Natural killer cell (primary cell): ENCODE measurements around the gene ANKRD66. TPM values are rescaled to one million over a fixed set of nuclear protein-coding genes. Genes with fewer than 3 reads are reported as not detected.
"Not testable (repeated sequence)": the region's sequence is repeated elsewhere in the genome, so short reads cannot be mapped to it uniquely, and the experiment has no call there.

ENCODE experiments used
- ATAC-seq, 3 donors: fragments of 150-1000 bp in 2 of 3; fragments of 200-7000 bp in 1 of 3; cut with Tn5 transposase; 1 replicate in 1 of 3; 2 replicates in 2 of 3; pipeline ENCODE4 v1.10.0; 2021; ENCODE audit warnings: mild to moderate bottlenecking in 2 of 3, moderate library complexity in 2 of 3
- DNase-seq, 2 donors: peaks; one replicate each; pipeline versions ENCODE4 v3.0.0 to v3.0.0-alpha.2; 2013 to 2021; ENCODE audit warnings: mixed read lengths in 1 of 2
- H3K27ac ChIP-seq: one replicate; pipeline ENCODE4 v1.5.1; 2013; ENCODE audit warnings: mild to moderate bottlenecking, low read length
- H3K27me3 ChIP-seq: one replicate; pipeline ENCODE4 v1.6.1; 2013; ENCODE audit warnings: low read length; ENCODE audit not compliant: control insufficient read depth, insufficient read depth
- H3K36me3 ChIP-seq: one replicate; pipeline ENCODE4 v1.6.1; 2013; ENCODE audit warnings: low read length; ENCODE audit not compliant: control insufficient read depth, insufficient read depth
- H3K4me1 ChIP-seq: one replicate; pipeline ENCODE4 v1.6.1; 2013; ENCODE audit warnings: low read length; ENCODE audit not compliant: control insufficient read depth, insufficient read depth
- H3K4me3 ChIP-seq: one replicate; pipeline ENCODE4 v1.5.1; 2013; ENCODE audit warnings: low read length
- H3K9me3 ChIP-seq: one replicate; pipeline ENCODE4 v1.6.1; 2013; ENCODE audit warnings: low read length; ENCODE audit not compliant: control insufficient read depth, insufficient read depth
- H3K27ac Mint-ChIP-seq, 2 donors: one replicate each; pipeline ENCODE4 v1.8.0; 2022; ENCODE audit warnings: mild to moderate bottlenecking in 2 of 2, mixed read lengths in 2 of 2, moderate library complexity in 1 of 2
- H3K27me3 Mint-ChIP-seq, 2 donors: one replicate each; pipeline ENCODE4 v1.8.0; 2022; ENCODE audit warnings: low read depth in 2 of 2, mixed read lengths in 2 of 2
- H3K36me3 Mint-ChIP-seq: one replicate; pipeline ENCODE4 v1.8.0; 2022; ENCODE audit warnings: mixed read lengths
- H3K4me1 Mint-ChIP-seq, 2 donors: one replicate each; pipeline ENCODE4 v1.8.0; 2022; ENCODE audit warnings: mixed read lengths in 2 of 2
- H3K4me3 Mint-ChIP-seq: one replicate; pipeline ENCODE4 v1.8.0; 2022; ENCODE audit warnings: mild to moderate bottlenecking, moderate library complexity, mixed read lengths
- H3K9me3 Mint-ChIP-seq, 2 donors: one replicate each; pipeline ENCODE4 v1.8.0; 2022; ENCODE audit warnings: mixed read lengths in 2 of 2
- WGBS: methylation state at CpG from one replicate; pipeline ENCODE4 v1.1.7; 2013; ENCODE audit warnings: missing lambda C conversion rate; ENCODE audit not compliant: insufficient coverage; 5-methylcytosine and 5-hydroxymethylcytosine counted together
- intact Hi-C: fragments of 100-400 bp; cut with micrococcal nuclease; formaldehyde crosslinking; loops from one replicate; pipeline ENCODE4 v1.14.2; 2022
- total RNA-seq, 4 donors: library from RNA; stranded (reverse); fragments of 120-200 nt in 1 of 4; gene quantifications; one replicate each; pipeline versions ENCODE4 v1.2.3 to v1.2.4, GENCODE V29; 2013 to 2022
- TF ChIP-seq, protein P1 (sequence below): fragments of 200-600 bp; IDR thresholded peaks from one replicate; pipeline ENCODE4 v1.8.0; 2022; ENCODE audit warnings: antibody characterized with exemption

ANKRD66 gene
- total RNA-seq, 3 donors from 2014 or later (not counting 1 experiment from before 2014, with no cell fraction given) = not detected

DNA sequence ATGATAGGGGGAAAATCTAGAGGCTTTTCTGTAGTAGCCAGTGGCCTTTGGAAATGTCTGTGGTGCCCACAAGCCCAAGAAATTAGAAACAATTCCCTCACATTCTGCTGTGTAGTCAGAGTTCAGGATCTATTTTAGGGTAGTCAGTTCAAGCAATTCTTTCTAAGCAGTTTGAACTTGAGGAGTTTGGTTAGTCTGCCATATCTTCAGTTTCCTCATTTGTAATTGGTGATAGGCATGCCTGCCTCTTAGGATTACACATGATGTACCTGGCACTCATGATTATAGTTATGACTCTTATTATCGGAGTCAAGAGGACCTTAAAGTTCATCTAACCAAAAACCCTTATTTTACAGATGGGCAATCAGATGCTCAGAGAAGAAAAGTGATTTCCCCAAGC, 25.3 kb downstream of the ANKRD66 start:
- Histone ChIP-seq H3K4me3 (no peak overlapping the region), H3K27ac (peak overlapping the region; percentile 48), H3K9me3 (no peaks in the 10 kb centered on the region), H3K36me3 (no peaks in the 10 kb centered on the region), H3K4me1 (peaks cover 4% of the 10 kb centered on the region), H3K27me3 (no peaks in the 10 kb centered on the region)
- intact Hi-C loops = no loop called here
- Mint-ChIP-seq H3K36me3 (no peaks in the 10 kb centered on the region), H3K27me3 (peaks cover 4 to 24% of the 10 kb centered on the region in 2 donors), H3K9me3 (no peaks in the 10 kb centered on the region), H3K27ac (no peak overlapping the region), H3K4me3 (no peak overlapping the region), H3K4me1 (no peaks in the 10 kb centered on the region)
- TF ChIP-seq, protein P1, sequence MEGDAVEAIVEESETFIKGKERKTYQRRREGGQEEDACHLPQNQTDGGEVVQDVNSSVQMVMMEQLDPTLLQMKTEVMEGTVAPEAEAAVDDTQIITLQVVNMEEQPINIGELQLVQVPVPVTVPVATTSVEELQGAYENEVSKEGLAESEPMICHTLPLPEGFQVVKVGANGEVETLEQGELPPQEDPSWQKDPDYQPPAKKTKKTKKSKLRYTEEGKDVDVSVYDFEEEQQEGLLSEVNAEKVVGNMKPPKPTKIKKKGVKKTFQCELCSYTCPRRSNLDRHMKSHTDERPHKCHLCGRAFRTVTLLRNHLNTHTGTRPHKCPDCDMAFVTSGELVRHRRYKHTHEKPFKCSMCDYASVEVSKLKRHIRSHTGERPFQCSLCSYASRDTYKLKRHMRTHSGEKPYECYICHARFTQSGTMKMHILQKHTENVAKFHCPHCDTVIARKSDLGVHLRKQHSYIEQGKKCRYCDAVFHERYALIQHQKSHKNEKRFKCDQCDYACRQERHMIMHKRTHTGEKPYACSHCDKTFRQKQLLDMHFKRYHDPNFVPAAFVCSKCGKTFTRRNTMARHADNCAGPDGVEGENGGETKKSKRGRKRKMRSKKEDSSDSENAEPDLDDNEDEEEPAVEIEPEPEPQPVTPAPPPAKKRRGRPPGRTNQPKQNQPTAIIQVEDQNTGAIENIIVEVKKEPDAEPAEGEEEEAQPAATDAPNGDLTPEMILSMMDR = no peak
- ATAC-seq (no peak), DNase-seq (no peak)
- 100% methylated on average over 1 of the region's 1 CpG for WGBS

DNA sequence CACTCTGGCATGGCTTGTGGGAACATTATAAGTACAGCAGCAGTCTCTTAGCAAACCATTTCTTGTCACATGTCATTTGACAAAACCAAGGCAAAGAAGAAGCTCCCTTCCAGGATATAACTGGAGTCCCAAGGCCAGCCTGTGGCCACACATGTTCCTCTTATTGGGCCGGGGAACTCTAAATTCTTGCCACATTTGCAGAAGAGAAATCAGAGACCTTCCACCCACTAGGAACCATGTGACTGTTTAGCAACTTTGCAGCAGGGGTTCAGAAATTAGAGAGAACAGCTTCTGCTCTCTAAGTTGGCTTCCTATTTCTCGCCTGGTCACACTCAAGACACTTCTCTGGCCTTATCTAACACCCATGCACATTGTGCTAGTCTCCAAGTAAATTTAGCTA, 26.0 kb downstream of the ANKRD66 start:
- Mint-ChIP-seq H3K27me3 (peaks cover 2 to 16% of the 10 kb centered on the region in 2 donors), H3K27ac (no peak overlapping the region), H3K4me3 (no peak overlapping the region), H3K36me3 (no peaks in the 10 kb centered on the region), H3K9me3 (no peaks in the 10 kb centered on the region), H3K4me1 (no peaks in the 10 kb centered on the region)
- peaks cover 4% of the 10 kb centered on the region for H3K4me1 ChIP-seq
- H3K4me3 ChIP-seq = no peak overlapping the region
- no peaks in the 10 kb centered on the region for H3K27me3 ChIP-seq
- TF ChIP-seq, protein P1 = no peak
- intact Hi-C loops = no loop called here
- no peaks in the 10 kb centered on the region for H3K9me3 ChIP-seq
- 12% methylated on average over 2 of the region's 2 CpGs for WGBS
- no peaks in the 10 kb centered on the region for H3K36me3 ChIP-seq
- ATAC-seq (peak in 2 of 3 donors; percentile 34 to 70), DNase-seq (peak in 1 of 2 donors; percentile 5)
- no peak overlapping the region for H3K27ac ChIP-seq

DNA sequence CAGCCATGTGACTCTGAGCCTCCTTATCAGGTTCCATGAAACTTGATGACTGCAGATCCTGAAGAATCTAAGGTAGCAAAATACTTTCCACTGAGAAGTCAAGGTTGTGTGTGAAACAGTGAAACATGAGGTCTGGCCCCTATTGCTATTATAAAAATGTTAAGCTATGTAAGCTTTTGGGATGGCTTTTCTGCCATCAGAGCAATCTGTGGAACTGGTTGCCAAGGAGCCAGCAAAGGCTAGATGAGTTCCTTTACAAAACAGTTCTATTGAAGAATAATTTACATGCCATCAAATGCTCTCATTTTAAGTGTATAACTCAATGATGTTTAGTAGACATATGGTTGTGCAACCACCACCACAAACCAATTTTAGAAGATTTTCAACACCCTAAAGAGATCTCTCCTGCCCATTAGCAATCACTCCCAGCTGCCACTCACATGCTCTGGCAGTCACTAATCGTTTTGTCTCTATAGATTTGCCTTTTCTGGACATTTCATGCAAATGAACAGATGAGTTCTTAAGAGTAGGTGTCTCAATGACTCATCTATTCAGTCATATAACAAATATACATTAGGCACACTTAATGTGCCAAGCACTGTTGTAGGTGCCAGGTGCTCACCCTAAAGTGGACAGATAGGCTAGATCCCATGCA, 26.6 kb downstream of the ANKRD66 start:
- intact Hi-C loops = no loop called here
- Mint-ChIP-seq H3K36me3 (no peaks in the 10 kb centered on the region), H3K4me1 (no peaks in the 10 kb centered on the region), H3K27ac (no peak overlapping the region), H3K4me3 (no peak overlapping the region), H3K9me3 (no peaks in the 10 kb centered on the region), H3K27me3 (peaks cover 2 to 10% of the 10 kb centered on the region in 2 donors)
- H3K4me3 ChIP-seq = no peak overlapping the region
- DNase-seq (no peak), ATAC-seq (no peak)
- TF ChIP-seq, protein P1 = no peak
- H3K36me3 ChIP-seq = no peaks in the 10 kb centered on the region
- no peaks in the 10 kb centered on the region for H3K27me3 ChIP-seq
- no peak overlapping the region for H3K27ac ChIP-seq
- H3K4me1 ChIP-seq = peaks cover 4% of the 10 kb centered on the region
- no peaks in the 10 kb centered on the region for H3K9me3 ChIP-seq
- 43% methylated on average over 1 of the region's 1 CpG for WGBS

DNA sequence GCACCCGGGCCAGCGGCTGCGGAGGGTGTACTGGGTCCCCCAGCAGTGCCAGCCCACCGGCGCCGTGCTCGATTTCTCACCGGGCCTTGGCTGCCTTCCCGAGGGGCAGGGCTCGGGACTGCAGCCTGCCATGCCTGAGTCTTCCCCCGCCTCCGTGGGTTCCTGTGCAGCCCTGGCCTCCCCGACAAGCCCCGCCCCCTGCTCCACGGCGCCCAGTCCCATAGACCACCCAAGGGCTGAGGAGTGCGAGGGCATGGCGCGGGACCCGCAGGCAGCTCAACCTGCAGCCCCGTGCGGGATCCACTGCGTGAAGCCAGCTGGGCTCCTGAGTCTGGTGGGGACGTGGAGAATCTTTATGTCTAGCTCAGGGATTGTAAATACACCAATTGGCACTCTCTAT, 28.0 kb downstream of the ANKRD66 start:
- H3K36me3 Mint-ChIP-seq, H3K27me3 ChIP-seq, H3K27ac ChIP-seq, H3K4me1 Mint-ChIP-seq, H3K4me3 ChIP-seq, H3K27ac Mint-ChIP-seq, ATAC-seq, intact Hi-C loops, H3K4me1 ChIP-seq, H3K9me3 Mint-ChIP-seq, H3K36me3 ChIP-seq, H3K27me3 Mint-ChIP-seq, H3K9me3 ChIP-seq, H3K4me3 Mint-ChIP-seq: not testable (repeated sequence)
- WGBS = 96% methylated on average over 24 of the region's 24 CpGs
- peak in 1 of 2 donors; percentile 15 for DNase-seq
